ENCODE data around the gene LRRC72.
"Not testable (repeated sequence)": the region's sequence is repeated elsewhere in the genome, so short reads cannot be mapped to it uniquely, and the experiment has no call there.

Gene LRRC72

GRCh38 chr7:16526742-16527540, at the start of gene LRRC72:
TSS of gene LRRC72 (plus strand) at chr7:16526825. CDS start at chr7:16526953, 128 bp downstream.
- DNase-seq (ENCODE audit: low spot score) = no peak

- DNase-seq (ENCODE audit: low spot score) = no peak
Observed at GRCh38 chr7:16479161-16479560, 47.5 kb upstream of the LRRC72 start.

- no peak for DNase-seq (ENCODE audit: low spot score)
Observed at GRCh38 chr7:16479591-16479990, 47.0 kb upstream of the LRRC72 start.

GRCh38 chr7:16484453-16485158, 42.0 kb upstream of the LRRC72 start:
- DNase-seq (ENCODE audit: low spot score) = no peak

- DNase-seq (ENCODE audit: low spot score) = no peak
Observed at GRCh38 chr7:16491148-16491547, 35.5 kb upstream of the LRRC72 start.

GRCh38 chr7:16492513-16493062, 34.0 kb upstream of the LRRC72 start:
- no peak for DNase-seq (ENCODE audit: low spot score)

GRCh38 chr7:16493266-16493665, 33.4 kb upstream of the LRRC72 start:
- DNase-seq (ENCODE audit: low spot score) = no peak

GRCh38 chr7:16494551-16494950, 32.1 kb upstream of the LRRC72 start:
- DNase-seq (ENCODE audit: low spot score) = no peak

- DNase-seq (ENCODE audit: low spot score) = no peak
Observed at GRCh38 chr7:16494955-16495719, 31.5 kb upstream of the LRRC72 start.

- DNase-seq (ENCODE audit: low spot score) = no peak
Observed at GRCh38 chr7:16498122-16498521, 28.5 kb upstream of the LRRC72 start.

GRCh38 chr7:16502303-16502702, 24.3 kb upstream of the LRRC72 start:
- DNase-seq (ENCODE audit: low spot score) = no peak

- DNase-seq (ENCODE audit: low spot score) = no peak
Observed at GRCh38 chr7:16504019-16504418, 22.6 kb upstream of the LRRC72 start.

GRCh38 chr7:16506422-16506821, 20.2 kb upstream of the LRRC72 start:
- DNase-seq (ENCODE audit: low spot score) = not testable (repeated sequence)

- DNase-seq (ENCODE audit: low spot score) = no peak
Observed at GRCh38 chr7:16509829-16510228, 16.8 kb upstream of the LRRC72 start.

- DNase-seq (ENCODE audit: low spot score) = no peak
Observed at GRCh38 chr7:16511314-16511713, 15.3 kb upstream of the LRRC72 start.

- no peak for DNase-seq (ENCODE audit: low spot score)
Observed at GRCh38 chr7:16512097-16512496, 14.5 kb upstream of the LRRC72 start.

GRCh38 chr7:16514271-16514670, 12.4 kb upstream of the LRRC72 start:
- no peak for DNase-seq (ENCODE audit: low spot score)

- DNase-seq (ENCODE audit: low spot score) = no peak
Observed at GRCh38 chr7:16514729-16515128, 11.9 kb upstream of the LRRC72 start.

- DNase-seq (ENCODE audit: low spot score) = no peak
Observed at GRCh38 chr7:16515785-16516685, 10.6 kb upstream of the LRRC72 start.

- not testable (repeated sequence) for DNase-seq (ENCODE audit: low spot score)
Observed at GRCh38 chr7:16519985-16520384, 6.6 kb upstream of the LRRC72 start.

GRCh38 chr7:16524332-16524731, 2.3 kb upstream of the LRRC72 start:
- DNase-seq (ENCODE audit: low spot score) = no peak

Measured in kidney capillary endothelial cell (primary cell).